Right lobe of liver (tissue), 4 donors: Measurements from ENCODE around the gene KRTAP4-9.
"Not testable (repeated sequence)": the region's sequence is repeated elsewhere in the genome, so short reads cannot be mapped to it uniquely, and the experiment has no call there.

Source experiments
- POLR2A ChIP-seq: fragments of 450-650 bp; IDR thresholded peaks from one replicate; pipeline ENCODE4 v1.6.1; 2017; ENCODE audit warnings: antibody characterized with exemption, mild to moderate bottlenecking
- TF ChIP-seq, protein P1 (sequence below), 4 donors: fragments of 200-600 bp in 3 of 4; fragments of 450-650 bp in 1 of 4; IDR thresholded peaks; one replicate each; pipeline versions ENCODE4 v1.5.1 to v1.8.0; 2016 to 2022; ENCODE audit warnings: antibody characterized with exemption in 4 of 4, mild to moderate bottlenecking in 2 of 4
- donor health status: DM: no; HTN: no; CAD: no.
- donor health status: DM: no; HTN: no; CAD: no.
- donor health status: DM: no; HTN: yes; CAD: no.

DNA sequence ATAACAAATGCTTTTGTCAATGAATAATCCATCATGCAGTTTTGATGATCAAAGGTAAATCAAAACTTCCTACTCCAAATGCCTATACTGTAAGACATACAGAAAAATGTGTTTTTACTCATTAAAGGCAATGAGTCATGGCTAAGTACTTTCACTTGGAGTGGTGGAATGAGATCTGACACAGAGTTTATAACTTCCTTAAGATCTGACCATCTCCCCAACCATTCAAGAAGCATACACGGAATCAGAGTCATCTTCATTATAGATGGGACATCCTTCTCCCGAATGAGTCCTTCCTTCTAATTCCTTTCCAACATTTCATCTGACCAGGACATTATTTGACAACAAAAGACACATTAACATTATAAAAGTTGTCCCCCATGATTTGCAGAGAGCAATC, 21.8 kb upstream of the KRTAP4-9 start:
- not testable (repeated sequence) for TF ChIP-seq POLR2A
- TF ChIP-seq, protein P1, sequence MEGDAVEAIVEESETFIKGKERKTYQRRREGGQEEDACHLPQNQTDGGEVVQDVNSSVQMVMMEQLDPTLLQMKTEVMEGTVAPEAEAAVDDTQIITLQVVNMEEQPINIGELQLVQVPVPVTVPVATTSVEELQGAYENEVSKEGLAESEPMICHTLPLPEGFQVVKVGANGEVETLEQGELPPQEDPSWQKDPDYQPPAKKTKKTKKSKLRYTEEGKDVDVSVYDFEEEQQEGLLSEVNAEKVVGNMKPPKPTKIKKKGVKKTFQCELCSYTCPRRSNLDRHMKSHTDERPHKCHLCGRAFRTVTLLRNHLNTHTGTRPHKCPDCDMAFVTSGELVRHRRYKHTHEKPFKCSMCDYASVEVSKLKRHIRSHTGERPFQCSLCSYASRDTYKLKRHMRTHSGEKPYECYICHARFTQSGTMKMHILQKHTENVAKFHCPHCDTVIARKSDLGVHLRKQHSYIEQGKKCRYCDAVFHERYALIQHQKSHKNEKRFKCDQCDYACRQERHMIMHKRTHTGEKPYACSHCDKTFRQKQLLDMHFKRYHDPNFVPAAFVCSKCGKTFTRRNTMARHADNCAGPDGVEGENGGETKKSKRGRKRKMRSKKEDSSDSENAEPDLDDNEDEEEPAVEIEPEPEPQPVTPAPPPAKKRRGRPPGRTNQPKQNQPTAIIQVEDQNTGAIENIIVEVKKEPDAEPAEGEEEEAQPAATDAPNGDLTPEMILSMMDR (IDR thresholded peaks at IDR 0.05) = not testable (repeated sequence)
